A549 (cell line): ENCODE results near the gene ICOS. TPM values are rescaled to one million over a fixed set of nuclear protein-coding genes. Genes with fewer than 3 reads are reported as not detected.

ENCODE experiments used
- ATAC-seq, 2 experiments: fragments of 200-7000 bp in 1 of 2; fragments of >200 bp in 1 of 2; cut with Nextera tagmentation in 1 of 2; cut with Tn5 transposase in 1 of 2; 3 replicates each; pipeline versions ENCODE4 v1.8.0 to v1.9.1; 2018 to 2020; ENCODE audit warnings: mild to moderate bottlenecking in 1 of 2, moderate library complexity in 1 of 2
- CTCF ChIA-PET: fragments of 300-600 bp; sonication (Branson Sonifier 250); formaldehyde crosslinking; extraction: SDS; loops from one replicate; lab custom pipeline; 2021; ENCODE audit warnings: antibody characterized with exemption, inconsistent platforms; lab: Yijun Ruan, JAX
- POLR2A ChIA-PET: fragments of 350-600 bp; formaldehyde crosslinking; extraction: SDS; loops from one replicate; lab custom pipeline; 2021; ENCODE audit warnings: antibody characterized with exemption, inconsistent platforms; lab: Yijun Ruan, JAX
- DNase-seq, 2 experiments: peaks; one replicate each; pipeline versions ENCODE4 v3.0.0 to v3.0.0-alpha.2; 2011 to 2016; ENCODE audit warnings: low read depth in 1 of 2, low spot score in 1 of 2
- FAIRE-seq: peaks from 2 replicates; lab custom pipeline; 2011; peaks lifted over from hg19 to GRCh38; lab: Jason Lieb, UNC
- H3K27ac ChIP-seq, 2 experiments: fragments of >200 bp; sonication (Bioruptor Twin); formaldehyde crosslinking; 3 replicates each; pipeline ENCODE4 v1.5.1; 2016 to 2017
- H3K4me1 ChIP-seq: fragments of >200 bp; sonication (Bioruptor Twin); formaldehyde crosslinking; 3 replicates; pipeline ENCODE4 v1.6.1; 2016
- H3K4me2 ChIP-seq: fragments of >200 bp; sonication (Bioruptor Twin); formaldehyde crosslinking; 3 replicates; pipeline ENCODE4 v1.6.1; 2016
- H3K4me3 ChIP-seq: fragments of >200 bp; sonication (Bioruptor Twin); formaldehyde crosslinking; 3 replicates; pipeline ENCODE4 v1.5.1; 2016
- H3K9me3 ChIP-seq: fragments of >200 bp; sonication (Bioruptor Twin); formaldehyde crosslinking; 3 replicates; pipeline ENCODE4 v1.6.1; 2016
- ATOH8 ChIP-seq: fragments of 250-450 bp; sonication (Bioruptor Pico); IDR thresholded peaks from 2 replicates; pipeline ENCODE4 v1.5.0; 2020; ENCODE audit warnings: low read depth, mild to moderate bottlenecking, moderate library complexity
- BHLHE40 ChIP-seq: IDR thresholded peaks from 2 replicates; pipeline ENCODE4 v1.6.1; 2012; ENCODE audit warnings: low read depth, low read length, inconsistent platforms
- CBX2 ChIP-seq: fragments of 200-600 bp; sonication (generic); IDR thresholded peaks from 2 replicates; pipeline ENCODE4 v1.6.1; 2016; ENCODE audit warnings: low read depth, mild to moderate bottlenecking, borderline replicate concordance
- CBX8 ChIP-seq: fragments of 200-600 bp; sonication (generic); IDR thresholded peaks from 2 replicates; pipeline ENCODE4 v1.6.1; 2016
- CEBPB ChIP-seq, 2 experiments: fragments of >200 bp in 1 of 2; sonication (Bioruptor Twin) in 1 of 2; formaldehyde crosslinking in 1 of 2; IDR thresholded peaks; 2 replicates each; pipeline ENCODE4 v1.6.1; 2012 to 2016
- CHD2 ChIP-seq: fragments of 150-350 bp; IDR thresholded peaks from 2 replicates; pipeline ENCODE4 v1.6.1; 2014; ENCODE audit warnings: low read length; ENCODE audit not compliant: partially characterized antibody
- CTCF ChIP-seq: fragments of >200 bp; sonication (Bioruptor Twin); formaldehyde crosslinking; IDR thresholded peaks from 3 replicates; pipeline ENCODE4 v1.5.1; 2016
- ELK1 ChIP-seq: fragments of 150-350 bp; IDR thresholded peaks from 2 replicates; pipeline ENCODE4 v1.6.1; 2014; ENCODE audit warnings: low read depth, mild to moderate bottlenecking, low read length
- FOSB ChIP-seq: fragments of 250-450 bp; sonication (Bioruptor Pico); IDR thresholded peaks from 2 replicates; pipeline ENCODE4 v1.5.0; 2020; ENCODE audit warnings: mild to moderate bottlenecking, moderate library complexity
- FOSL2 ChIP-seq, 2 experiments: fragments of 450-650 bp in 1 of 2; fragments of >200 bp in 1 of 2; sonication (Bioruptor Twin) in 1 of 2; formaldehyde crosslinking; IDR thresholded peaks; 2 replicates each; pipeline versions ENCODE4 v1.5.0 to v1.6.1; 2016 to 2020; ENCODE audit warnings: mild to moderate bottlenecking in 1 of 2, moderate library complexity in 1 of 2
- HOXB13 ChIP-seq: fragments of 250-450 bp; sonication (Bioruptor Pico); IDR thresholded peaks from 2 replicates; pipeline ENCODE4 v1.5.0; 2020; ENCODE audit warnings: low read depth, mild to moderate bottlenecking, moderate library complexity
- JUN ChIP-seq, 2 experiments: fragments of >200 bp; sonication (Bioruptor Twin); formaldehyde crosslinking; IDR thresholded peaks; 2 replicates in 1 of 2; 3 replicates in 1 of 2; pipeline ENCODE4 v1.6.1; 2016 to 2017
- JUNB ChIP-seq: fragments of >200 bp; sonication (Bioruptor Twin); formaldehyde crosslinking; IDR thresholded peaks from 2 replicates; pipeline ENCODE4 v1.6.1; 2016
- KDM1A ChIP-seq: fragments of 200-600 bp; sonication (generic); IDR thresholded peaks from 2 replicates; pipeline ENCODE4 v1.6.1; 2016; ENCODE audit warnings: low read depth, mild to moderate bottlenecking
- KDM5A ChIP-seq: fragments of 200-600 bp; sonication (generic); IDR thresholded peaks from 2 replicates; pipeline ENCODE4 v1.6.1; 2016; ENCODE audit warnings: antibody characterized with exemption, mild to moderate bottlenecking
- MAFK ChIP-seq: fragments of 450-650 bp; IDR thresholded peaks from 2 replicates; pipeline ENCODE4 v1.6.1; 2014; ENCODE audit not compliant: partially characterized antibody
- MYC ChIP-seq: IDR thresholded peaks from 2 replicates; pipeline ENCODE4 v1.6.1; 2012; ENCODE audit warnings: mild to moderate bottlenecking, inconsistent platforms, low read length, improper control_type of control experiment, borderline replicate concordance
- NR3C1 ChIP-seq: fragments of >200 bp; sonication (Bioruptor Twin); formaldehyde crosslinking; IDR thresholded peaks from 3 replicates; pipeline ENCODE4 v1.6.1; 2017
- PBX3 ChIP-seq: IDR thresholded peaks from 2 replicates; pipeline ENCODE4 v1.6.1; 2012
- PHF8 ChIP-seq: fragments of 200-600 bp; sonication (generic); IDR thresholded peaks from 2 replicates; pipeline ENCODE4 v1.6.1; 2016; ENCODE audit warnings: low read depth, mild to moderate bottlenecking, antibody characterized with exemption, moderate library complexity, borderline replicate concordance
- POLR2A ChIP-seq: IDR thresholded peaks from 2 replicates; pipeline ENCODE4 v1.6.1; 2012; ENCODE audit warnings: mild to moderate bottlenecking, low read length
- POLR2AphosphoS2 ChIP-seq: conservative IDR thresholded peaks from 2 replicates; pipeline ENCODE4 v1.6.1; 2012; ENCODE audit warnings: low read length, improper control_type of control experiment, inconsistent platforms
- RNF2 ChIP-seq: fragments of 200-600 bp; sonication (generic); IDR thresholded peaks from 2 replicates; pipeline ENCODE4 v1.6.1; 2016; ENCODE audit warnings: low read depth, mild to moderate bottlenecking, antibody characterized with exemption, moderate library complexity, borderline replicate concordance
- SMC3 ChIP-seq: fragments of >200 bp; sonication (Bioruptor Twin); formaldehyde crosslinking; IDR thresholded peaks from 3 replicates; pipeline ENCODE4 v1.6.1; 2018; ENCODE audit warnings: inconsistent platforms
- TP53 ChIP-seq: fragments of 250-450 bp; sonication (Bioruptor Pico); IDR thresholded peaks from 2 replicates; pipeline ENCODE4 v1.5.0; 2021; ENCODE audit warnings: mild to moderate bottlenecking, moderate library complexity
- USF2 ChIP-seq: fragments of 450-650 bp; IDR thresholded peaks from 2 replicates; pipeline ENCODE4 v1.6.1; 2014; ENCODE audit warnings: antibody characterized with exemption
- ZC3H11A ChIP-seq: fragments of 450-650 bp; IDR thresholded peaks from 2 replicates; pipeline ENCODE4 v1.6.1; 2014; ENCODE audit warnings: antibody characterized with exemption, mild to moderate bottlenecking
- ZFP36 ChIP-seq: fragments of 450-650 bp; IDR thresholded peaks from 2 replicates; pipeline ENCODE4 v1.6.1; 2014; ENCODE audit warnings: borderline replicate concordance; ENCODE audit not compliant: partially characterized antibody
- ZNF302 ChIP-seq: fragments of 250-450 bp; sonication (Bioruptor Pico); IDR thresholded peaks from 2 replicates; pipeline ENCODE4 v1.9.0; 2021; ENCODE audit warnings: inconsistent platforms, mild to moderate bottlenecking, moderate library complexity
- WGBS: methylation state at CpG from one replicate; pipeline ENCODE4 v1.1.6; 2017; ENCODE audit errors: missing lambda C conversion rate; 5-methylcytosine and 5-hydroxymethylcytosine counted together
- polyA plus RNA-seq, 4 experiments: library from polyadenylated mRNA; depleted of rRNA in 3 of 4; stranded (reverse); fragments of >200 nt; fragmentation: RNase III in 1 of 4; extraction: RNeasy Plus Mini Kit Qiagen cat#74134 plus additional on column Dnase treatment in 1 of 4; gene quantifications; 2 replicates in 3 of 4; 3 replicates in 1 of 4; pipeline ENCODE4 v1.2.3, GENCODE V29; 2011 to 2017

ICOS gene
- polyA plus RNA-seq, 2 of the 4 experiments (the other 2 are of a cell fraction), result not detected

- ATAC-seq, result no peak
- H3K4me1 ChIP-seq, result no peaks in the 10 kb centered on the region
- FAIRE-seq, result no peak
- no peak overlapping the region for H3K4me3 ChIP-seq
- TF ChIP-seq JUNB, result no peak
- no peak for TF ChIP-seq SMC3
- TF ChIP-seq ELK1, result no peak
- no peak for TF ChIP-seq CBX2
- no peak for TF ChIP-seq BHLHE40
- TF ChIP-seq FOSB (CRISPR knock-in tag), result no peak
- no peak for TF ChIP-seq ZNF302 (CRISPR knock-in tag)
- TF ChIP-seq CTCF, result no peak
- no peak for TF ChIP-seq CBX8
- TF ChIP-seq KDM1A, result no peak
- no peak for TF ChIP-seq PHF8
- 38% methylated on average over 1 of the region's 1 CpG for WGBS
- no peak overlapping the region for H3K4me2 ChIP-seq
- H3K27ac ChIP-seq, result no peak overlapping the region
- DNase-seq, result no peak
- H3K9me3 ChIP-seq, result peaks cover 5% of the 10 kb centered on the region; the same call in 1 of the 3 replicates
- POLR2A ChIA-PET, result no interaction called here
- CTCF ChIA-PET, result interaction anchor here (0.7 kb wide), 1 partner anchor 971 kb away, joined by 3 read pairs; no protein-coding TSS in a partner anchor
These were observed 12.2 kb downstream of the ICOS start for GRCh38 chr2:203948733-203949132.

GRCh38 chr2:203949228-203949627 is 12.7 kb downstream of the ICOS start:
- FAIRE-seq (no peak), ATAC-seq (no peak), DNase-seq (no peak)
- Histone ChIP-seq H3K4me1 (no peaks in the 10 kb centered on the region), H3K9me3 (peaks cover under 1% of the 10 kb centered on the region; the same call in 1 of the 3 replicates), H3K4me2 (no peak overlapping the region), H3K4me3 (no peak overlapping the region), H3K27ac (no peak overlapping the region)
- WGBS, result 32% methylated on average over 2 of the region's 2 CpGs
- POLR2A ChIA-PET, result no interaction called here
- CTCF ChIA-PET, result no interaction called here
- TF ChIP-seq HOXB13 (CRISPR knock-in tag) (no peak), NR3C1 (no peak), CHD2 (no peak), CEBPB (IDR thresholded peaks at IDR 0.05) (no peak), KDM5A (no peak), MAFK (no peak), POLR2A (no peak), MYC (no peak), PBX3 (no peak)

GRCh38 chr2:203951366-203951902 is 14.9 kb downstream of the ICOS start:
- no peaks in the 10 kb centered on the region for H3K4me1 ChIP-seq
- CTCF ChIA-PET, result interaction anchor here (1.0 kb wide), 1 partner anchor 8 kb away, joined by 3 read pairs; no protein-coding TSS in a partner anchor
- no peak for TF ChIP-seq MAFK
- no peak for TF ChIP-seq ATOH8 (CRISPR knock-in tag)
- TF ChIP-seq POLR2AphosphoS2, result no peak
- TF ChIP-seq ZFP36, result no peak
- no peak for TF ChIP-seq USF2
- TF ChIP-seq RNF2, result no peak
- TF ChIP-seq TP53, result no peak
- TF ChIP-seq FOSL2 (IDR thresholded peaks at IDR 0.05), result no peak
- no peak for TF ChIP-seq FOSL2 (CRISPR knock-in tag; IDR thresholded peaks at IDR 0.05)
- TF ChIP-seq JUN (IDR thresholded peaks at IDR 0.05), result no peak
- no peak for TF ChIP-seq ZC3H11A
- TF ChIP-seq KDM5A, result no peak
- no peak for TF ChIP-seq JUNB
- TF ChIP-seq, all 56 proteins: peak for 0
- Histone ChIP-seq H3K9me3 (no peaks in the 10 kb centered on the region), H3K4me2 (0 out of 3 replicates have a peak overlapping the region, but pooled peaks have one; percentile 25), H3K27ac (no peak overlapping the region), H3K4me3 (no peak overlapping the region)
- no peak for DNase-seq
- no peak; a peak in 1 of 6 replicates for ATAC-seq
- POLR2A ChIA-PET, result no interaction called here
- 47% methylated on average over 10 of the region's 10 CpGs for WGBS
- FAIRE-seq, result no peak
